GM10847 (cell line): ENCODE data around the gene HOXB6.

Source experiments
- POLR2A ChIP-seq: IDR thresholded peaks from 2 replicates; pipeline ENCODE4 v1.6.1; 2011; ENCODE audit not compliant: insufficient read length; ENCODE audit errors: extremely low read depth

HOXB6 gene

GRCh38 chr17:48589060-48589830, 15.5 kb downstream of the HOXB6 start:
- TF ChIP-seq POLR2A = no peak

GRCh38 chr17:48588528-48588927, 16.3 kb downstream of the HOXB6 start:
- TF ChIP-seq POLR2A = no peak

- TF ChIP-seq POLR2A = no peak
These were observed 16.7 kb downstream of the HOXB6 start for GRCh38 chr17:48588074-48588415.

- TF ChIP-seq POLR2A = no peak
These were observed 17.3 kb downstream of the HOXB6 start for GRCh38 chr17:48587276-48588073.

GRCh38 chr17:48586355-48587258, 18.2 kb downstream of the HOXB6 start:
- no peak for TF ChIP-seq POLR2A

- TF ChIP-seq POLR2A = no peak
These were observed 20.5 kb downstream of the HOXB6 start for GRCh38 chr17:48584223-48584741.

GRCh38 chr17:48583708-48584222, 21.0 kb downstream of the HOXB6 start:
- TF ChIP-seq POLR2A = no peak

- no peak for TF ChIP-seq POLR2A
These were observed 22.1 kb downstream of the HOXB6 start for GRCh38 chr17:48582750-48583069.

- no peak for TF ChIP-seq POLR2A
These were observed 24.8 kb downstream of the HOXB6 start for GRCh38 chr17:48579760-48580554.

GRCh38 chr17:48579471-48579759, 25.4 kb downstream of the HOXB6 start:
- no peak for TF ChIP-seq POLR2A

GRCh38 chr17:48578616-48579470, 25.9 kb downstream of the HOXB6 start:
- TF ChIP-seq POLR2A = peak; percentile 36

- no peak for TF ChIP-seq POLR2A
These were observed 26.7 kb downstream of the HOXB6 start, which contains the start of gene HOXB4 for GRCh38 chr17:48577946-48578615. TSS of gene HOXB4 (minus strand) at chr17:48578350. CDS start at chr17:48578319, 31 bp downstream.

GRCh38 chr17:48577330-48577945, 27.3 kb downstream of the HOXB6 start:
- no peak for TF ChIP-seq POLR2A
